Sigmoid colon (tissue), 4 donors: ENCODE measurements around the gene RPS6KA2.

Experiments used
- CTCF ChIP-seq, 4 experiments: fragments of 450-650 bp in 3 of 4; fragments of 200-600 bp in 1 of 4; IDR thresholded peaks; one replicate each; pipeline ENCODE4 v1.5.1; 2016 to 2019; ENCODE audit warnings: antibody characterized with exemption in 4 of 4, mild to moderate bottlenecking in 3 of 4, moderate library complexity in 2 of 4
- EP300 ChIP-seq, 4 donors: sonication (generic); formaldehyde crosslinking; IDR thresholded peaks; one replicate each; pipeline ENCODE4 v1.6.1; 2017; ENCODE audit warnings: antibody characterized with exemption in 4 of 4
- POLR2A ChIP-seq, 2 donors: fragments of 450-650 bp; IDR thresholded peaks; one replicate each; pipeline ENCODE4 v1.6.1; 2016; ENCODE audit warnings: antibody characterized with exemption in 2 of 2, mild to moderate bottlenecking in 2 of 2, moderate library complexity in 2 of 2
- POLR2AphosphoS5 ChIP-seq, 4 donors: sonication (generic); formaldehyde crosslinking; IDR thresholded peaks; one replicate each; pipeline ENCODE4 v1.6.1; 2017; ENCODE audit warnings: antibody characterized with exemption in 4 of 4

- TF ChIP-seq CTCF (IDR thresholded peaks at IDR 0.05) (no peak), POLR2A (IDR thresholded peaks at IDR 0.05) (no peak), POLR2AphosphoS5 (IDR thresholded peaks at IDR 0.05) (peak in 3 of 4 donors; percentile 48 to 68 (median 64)), EP300 (IDR thresholded peaks at IDR 0.05) (peak in 1 of 4 donors; percentile 12)
Observed at GRCh38 chr6:166664135-166664534, 37.1 kb upstream of the RPS6KA2 start.
